ENCODE results near the gene RNGTT.

- TF ChIP-seq EZH2phosphoT487 (IDR thresholded peaks at IDR 0.05; ENCODE audit: low read depth, severe bottlenecking, unreplicated experiment): no peak
- no peak for TF ChIP-seq CTCF (IDR thresholded peaks at IDR 0.05; ENCODE audit: poor library complexity)
- no peak for TF ChIP-seq EZH2 (IDR thresholded peaks at IDR 0.05; ENCODE audit: borderline replicate concordance)
These were observed 98.9 kb downstream of the RNGTT start for GRCh38 chr6:88864359-88865054.

Measured in hepatocyte (in vitro differentiated cells).